HepG2 (cell line): ENCODE measurements around the gene SEPTIN2.

Experiments used
- HNRNPLL ChIP-seq: fragments of 200-400 bp; formaldehyde crosslinking; IDR thresholded peaks from 2 replicates; pipeline ENCODE4 v1.6.1; 2017; ENCODE audit warnings: mild to moderate bottlenecking, low read depth, low read length; ENCODE audit not compliant: poor library complexity, severe bottlenecking
- SNRNP70 ChIP-seq: fragments of 200-400 bp; formaldehyde crosslinking; IDR thresholded peaks from 2 replicates; pipeline ENCODE4 v1.6.1; 2017; ENCODE audit warnings: mild to moderate bottlenecking, low read depth, low read length, moderate library complexity
- YY1 ChIP-seq: IDR thresholded peaks from 2 replicates; pipeline ENCODE4 v1.6.1; 2011; ENCODE audit warnings: low read length, low read depth, moderate library complexity, mild to moderate bottlenecking; ENCODE audit not compliant: insufficient read depth, insufficient replicate concordance
- ZBTB7A ChIP-seq: sonication (generic); formaldehyde crosslinking; IDR thresholded peaks from 2 replicates; pipeline ENCODE4 v1.8.0; 2022; ENCODE audit warnings: mild to moderate bottlenecking, missing genetic modification reagents
- ZFP62 ChIP-seq: sonication (generic); formaldehyde crosslinking; IDR thresholded peaks from 2 replicates; pipeline ENCODE4 v1.4.0; 2020; ENCODE audit warnings: missing genetic modification reagents
- ZNF3 ChIP-seq: IDR thresholded peaks from 2 replicates; pipeline ENCODE4 v1.7.0; 2017; ENCODE audit warnings: inconsistent platforms
- TF ChIP-seq, protein P1 (sequence below): sonication (generic); formaldehyde crosslinking; IDR thresholded peaks from 2 replicates; pipeline ENCODE4 v1.4.0; 2020; ENCODE audit warnings: missing genetic modification reagents

DNA sequence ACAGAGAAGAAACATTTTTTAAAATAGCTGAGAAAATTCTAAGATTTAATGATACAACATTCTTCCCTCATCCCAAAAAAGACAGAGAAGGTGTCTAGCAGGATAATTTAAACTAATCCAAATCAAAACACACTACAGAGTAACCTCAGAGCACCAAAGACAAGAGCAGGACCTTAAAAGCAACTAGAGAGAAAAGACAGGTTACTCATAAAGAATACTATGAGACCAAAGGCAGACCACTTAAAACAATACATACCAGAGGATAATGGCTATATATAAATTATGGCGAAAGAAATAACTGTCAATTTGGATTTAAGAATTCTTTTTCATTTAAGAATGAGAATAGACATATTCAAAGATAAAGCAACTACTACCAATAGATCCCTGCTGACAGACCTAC, 40.2 kb upstream of the SEPTIN2 start:
- TF ChIP-seq SNRNP70 (no peak), HNRNPLL (no peak), ZFP62 (no peak), ZNF3 (no peak), ZBTB7A (CRISPR knock-in tag) (no peak), YY1 (no peak)
- TF ChIP-seq, protein P1, sequence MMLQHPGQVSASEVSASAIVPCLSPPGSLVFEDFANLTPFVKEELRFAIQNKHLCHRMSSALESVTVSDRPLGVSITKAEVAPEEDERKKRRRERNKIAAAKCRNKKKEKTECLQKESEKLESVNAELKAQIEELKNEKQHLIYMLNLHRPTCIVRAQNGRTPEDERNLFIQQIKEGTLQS (CRISPR knock-in tag), result no peak
